GM23248 (cell line): Measurements from ENCODE around the gene GPSM1. TPM values are rescaled to one million over a fixed set of nuclear protein-coding genes. Genes with fewer than 3 reads are reported as not detected.

Experiments
- DNase-seq: peaks from one replicate; pipeline ENCODE4 v3.0.0-alpha.2; 2015
- H2AFZ ChIP-seq: fragments of 200-600 bp; sonication (generic); 2 replicates; pipeline ENCODE4 v1.6.1; 2016; ENCODE audit warnings: antibody characterized with exemption
- H3F3A ChIP-seq: fragments of 200-600 bp; sonication (generic); 2 replicates; pipeline ENCODE4 v1.6.1; 2016; ENCODE audit warnings: mild to moderate bottlenecking, antibody characterized with exemption, mixed run types; ENCODE audit not compliant: insufficient read depth
- H3K27ac ChIP-seq: fragments of 200-600 bp; sonication (generic); 2 replicates; pipeline ENCODE4 v1.5.1; 2016; ENCODE audit warnings: mild to moderate bottlenecking
- H3K27me3 ChIP-seq: fragments of 200-600 bp; sonication (generic); replicated peaks from 2 replicates; pipeline ENCODE4 v1.6.1; 2016; ENCODE audit warnings: mild to moderate bottlenecking; ENCODE audit not compliant: insufficient read depth
- H3K36me3 ChIP-seq: fragments of 200-600 bp; sonication (generic); 2 replicates; pipeline ENCODE4 v1.6.1; 2016; ENCODE audit warnings: low read depth, mild to moderate bottlenecking
- H3K4me1 ChIP-seq: fragments of 200-600 bp; sonication (generic); 2 replicates; pipeline ENCODE4 v1.6.1; 2016; ENCODE audit warnings: mild to moderate bottlenecking; ENCODE audit not compliant: insufficient read depth
- H3K4me2 ChIP-seq: fragments of 200-600 bp; sonication (generic); one replicate; pipeline ENCODE4 v1.6.1; 2016; ENCODE audit warnings: mild to moderate bottlenecking; ENCODE audit not compliant: unreplicated experiment
- H3K4me3 ChIP-seq: fragments of 200-600 bp; sonication (generic); 2 replicates; pipeline ENCODE4 v1.5.1; 2016; ENCODE audit warnings: mild to moderate bottlenecking
- H3K79me2 ChIP-seq: fragments of 200-600 bp; sonication (generic); 2 replicates; pipeline ENCODE4 v1.6.1; 2016; ENCODE audit warnings: mild to moderate bottlenecking; ENCODE audit not compliant: insufficient read depth
- H3K9ac ChIP-seq: fragments of 200-600 bp; sonication (generic); 2 replicates; pipeline ENCODE4 v1.6.1; 2016; ENCODE audit warnings: mild to moderate bottlenecking
- H3K9me2 ChIP-seq: fragments of 200-600 bp; sonication (generic); 2 replicates; pipeline ENCODE4 v1.6.1; 2016; ENCODE audit warnings: mixed run types, mild to moderate bottlenecking, moderate library complexity; ENCODE audit not compliant: insufficient read depth
- H3K9me3 ChIP-seq: fragments of 200-600 bp; sonication (generic); one replicate; pipeline ENCODE4 v1.6.1; 2017; ENCODE audit warnings: low read depth
- H4K20me1 ChIP-seq: fragments of 200-600 bp; sonication (generic); 2 replicates; pipeline ENCODE4 v1.6.0; 2016; ENCODE audit not compliant: insufficient read depth
- EZH2 ChIP-seq: fragments of 200-600 bp; sonication (generic); IDR thresholded peaks from 2 replicates; pipeline ENCODE4 v1.6.1; 2018; ENCODE audit warnings: antibody characterized with exemption, mild to moderate bottlenecking; ENCODE audit not compliant: insufficient read depth, poor library complexity, severe bottlenecking
- EZH2phosphoT487 ChIP-seq: fragments of 200-600 bp; sonication (generic); IDR thresholded peaks from 2 replicates; pipeline ENCODE4 v1.6.1; 2018; ENCODE audit warnings: antibody characterized with exemption, moderate library complexity, mild to moderate bottlenecking, low read depth; ENCODE audit not compliant: insufficient read depth
- WGBS, 2 experiments: methylation state at CpG; one replicate each; pipeline ENCODE4 v1.1.6; 2015 to 2017; ENCODE audit warnings: low lambda C conversion rate in 2 of 2, low coverage in 1 of 2; ENCODE audit errors: missing lambda C conversion rate in 2 of 2; 5-methylcytosine and 5-hydroxymethylcytosine counted together
- in situ Hi-C: fragments of 300-500 bp; cut with MboI; formaldehyde crosslinking; loops from 2 replicates; pipeline ENCODE4 v1.15.0; 2020
- polyA plus RNA-seq: library from polyadenylated mRNA; unstranded; fragments of >200 nt; fragmentation: Nextera tagmentation; extraction: Ambion mirVana; gene quantifications from 2 replicates; pipeline ENCODE4 v1.2.1, GENCODE V29; 2016
- total RNA-seq: library from RNA; depleted of rRNA; stranded (reverse); fragments of >200 nt; shearing (Covaris generic); gene quantifications from 2 replicates; pipeline ENCODE4 v1.2.3, GENCODE V29; 2014

Gene GPSM1
- total and polyA plus RNA-seq, 2 experiments from 2014 or later: 13.7 to 57.1 TPM

GRCh38 chr9:136361047-136361753 is 33.9 kb downstream of the GPSM1 start:
- Histone ChIP-seq H3K9me2 (no peaks in the 10 kb centered on the region), H3K79me2 (no peaks in the 10 kb centered on the region), H3K4me3 (no peak overlapping the region), H3K27me3 (no peaks in the 10 kb centered on the region), H4K20me1 (no peaks in the 10 kb centered on the region), H3K9me3 (no peaks in the 10 kb centered on the region), H3F3A (no peaks in the 10 kb centered on the region), H3K4me2 (peak overlapping the region; percentile 37), H3K27ac (peak overlapping the region; percentile 43), H3K36me3 (no peaks in the 10 kb centered on the region), H3K4me1 (peaks cover 25% of the 10 kb centered on the region), H3K9ac (peak overlapping the region; percentile 51), H2AFZ (no peak overlapping the region)
- TF ChIP-seq EZH2 (no peak), EZH2phosphoT487 (no peak)
- WGBS, 2 experiments: 43 to 46% methylated on average over 41 to 42 of the region's 43 CpGs
- DNase-seq: peak; percentile 55
- in situ Hi-C loops: no loop called here

DNA sequence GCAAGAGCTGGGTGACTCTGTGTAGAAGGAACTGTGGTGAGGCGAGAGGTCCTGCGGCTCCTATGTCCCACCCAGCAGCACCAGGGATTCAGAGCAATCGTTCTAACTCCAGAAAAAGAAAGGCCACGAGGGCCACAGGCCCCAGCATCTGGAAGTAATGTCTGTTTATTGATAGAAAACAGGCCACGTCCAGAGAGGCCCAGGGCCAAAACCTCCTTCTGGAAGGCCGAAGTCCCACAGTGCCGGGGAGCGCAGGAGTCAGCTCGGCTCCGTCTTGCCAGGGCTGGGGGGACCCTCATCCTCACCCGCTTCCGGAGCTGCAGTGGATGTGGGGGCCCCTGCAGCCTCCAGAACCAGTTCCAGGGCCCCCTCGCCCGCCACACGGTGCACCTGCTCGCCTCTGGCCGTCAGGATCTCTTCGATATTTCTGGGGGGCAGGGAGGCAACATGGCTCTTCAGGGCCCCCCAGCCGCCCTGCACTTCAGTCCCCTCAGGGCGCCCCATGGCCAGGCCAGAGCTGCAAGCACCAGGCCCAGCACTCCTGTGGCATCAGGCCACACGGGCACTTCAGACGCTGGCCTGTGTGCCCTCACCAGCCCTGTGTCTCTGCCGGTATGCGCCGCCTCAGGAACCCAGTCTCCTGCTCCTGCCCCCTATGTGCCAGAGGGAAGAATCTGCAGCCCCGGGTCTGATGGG is 34.6 kb downstream of the GPSM1 start:
- no peaks in the 10 kb centered on the region for H3K36me3 ChIP-seq
- no peak overlapping the region for H3K9ac ChIP-seq
- H3K27ac ChIP-seq: no peak overlapping the region
- in situ Hi-C loops: no loop called here
- no peak for TF ChIP-seq EZH2
- TF ChIP-seq EZH2phosphoT487: no peak
- no peaks in the 10 kb centered on the region for H3K9me3 ChIP-seq
- DNase-seq: no peak
- H4K20me1 ChIP-seq: no peaks in the 10 kb centered on the region
- no peak overlapping the region for H2AFZ ChIP-seq
- H3K4me2 ChIP-seq: no peak overlapping the region
- no peaks in the 10 kb centered on the region for H3K79me2 ChIP-seq
- no peaks in the 10 kb centered on the region for H3F3A ChIP-seq
- 71% methylated on average over 23 to 26 of the region's 26 CpGs for WGBS, 2 experiments
- peaks cover 25% of the 10 kb centered on the region for H3K4me1 ChIP-seq
- H3K4me3 ChIP-seq: no peak overlapping the region
- H3K27me3 ChIP-seq: no peaks in the 10 kb centered on the region
- no peaks in the 10 kb centered on the region for H3K9me2 ChIP-seq

DNA sequence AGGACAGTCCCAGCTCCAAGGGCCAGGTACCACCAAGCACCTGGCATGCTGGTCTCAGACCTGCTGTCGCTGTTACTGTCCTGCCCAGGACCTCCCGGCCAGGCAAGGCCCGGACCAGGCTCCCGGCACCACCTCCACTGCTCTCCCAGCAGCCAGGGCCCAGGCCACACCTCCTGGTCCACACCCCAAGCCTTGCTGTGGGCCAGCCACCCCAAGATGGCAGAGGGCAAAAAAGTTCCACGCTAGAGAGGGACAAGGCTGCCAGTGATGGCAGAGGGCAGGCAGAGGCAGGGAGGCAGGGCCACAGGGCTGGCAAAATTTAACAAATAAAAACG is 35.1 kb downstream of the GPSM1 start:
- in situ Hi-C loops: no loop called here
- Histone ChIP-seq H3K9me3 (no peaks in the 10 kb centered on the region), H3K4me3 (0 out of 2 replicates have a peak overlapping the region, but pooled peaks have one; percentile 54), H2AFZ (no peak overlapping the region), H3K27ac (no peak overlapping the region), H3K27me3 (no peaks in the 10 kb centered on the region), H3K36me3 (no peaks in the 10 kb centered on the region), H3K9ac (peak overlapping the region; percentile 40), H3F3A (no peaks in the 10 kb centered on the region), H3K4me2 (no peak overlapping the region), H3K9me2 (no peaks in the 10 kb centered on the region), H3K79me2 (no peaks in the 10 kb centered on the region), H3K4me1 (peaks cover 25% of the 10 kb centered on the region), H4K20me1 (no peaks in the 10 kb centered on the region)
- DNase-seq: no peak
- TF ChIP-seq EZH2: no peak
- no peak for TF ChIP-seq EZH2phosphoT487
- 66% methylated on average over 6 of the region's 6 CpGs for WGBS, 2 experiments

DNA sequence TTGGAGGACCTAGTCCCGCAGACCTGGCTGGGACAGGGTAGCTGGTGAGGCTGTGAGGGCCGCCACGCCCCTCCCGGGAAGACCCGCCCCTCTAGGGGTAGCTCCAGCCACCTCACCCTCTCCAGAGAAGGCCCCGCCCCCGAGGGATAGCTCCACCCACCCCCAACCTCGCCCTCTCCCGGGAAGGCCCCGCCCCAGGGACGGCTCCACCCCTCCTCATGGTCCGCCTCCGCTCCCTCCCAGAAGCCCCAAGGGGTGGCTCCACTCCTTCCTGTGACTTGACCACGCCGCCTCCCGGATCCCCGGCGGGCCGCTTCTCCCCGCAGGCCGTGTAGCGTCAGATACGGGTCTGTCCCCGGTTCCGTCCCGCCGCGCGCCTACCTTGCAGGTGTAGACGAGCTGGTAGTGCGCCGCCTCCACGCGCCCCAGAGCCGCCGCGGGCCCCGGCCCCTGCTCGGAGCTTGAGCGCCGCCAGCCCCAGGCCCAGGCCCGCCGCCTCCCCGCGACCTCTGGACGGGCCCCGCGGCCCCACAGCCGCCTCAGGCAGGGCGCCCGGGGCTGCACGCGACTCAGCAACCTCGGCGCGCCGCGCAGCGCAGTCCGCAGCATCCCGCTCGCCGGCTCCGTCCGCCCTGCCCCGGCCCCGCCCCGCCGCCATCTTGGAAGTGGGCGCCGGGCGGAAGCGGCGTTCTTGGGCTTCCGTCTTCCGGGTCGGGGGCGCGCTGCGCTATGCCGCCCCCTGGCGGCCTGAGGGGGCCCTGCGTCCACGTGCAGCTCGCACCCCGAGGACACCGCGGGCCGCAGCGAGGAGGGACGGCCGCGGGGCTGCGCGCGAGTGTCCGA is 36.0 kb downstream of the GPSM1 start, which contains the start of gene DNLZ:
Gene DNLZ (minus strand): TSS at position 639 of the 843 bp plus-strand sequence. CDS start 30 bp downstream, at position 609.
- Histone ChIP-seq H3K4me1 (peaks cover 25% of the 10 kb centered on the region), H3K9me3 (no peaks in the 10 kb centered on the region), H3K27me3 (no peaks in the 10 kb centered on the region), H3K4me2 (peak within 1 kb of the TSS; percentile 70), H3K9me2 (no peaks in the 10 kb centered on the region), H3K9ac (peak within 1 kb of the TSS; percentile 89), H3K27ac (peak within 1 kb of the TSS; percentile 66), H3K79me2 (no peaks in the 10 kb centered on the region), H3F3A (no peaks in the 10 kb centered on the region), H3K36me3 (no peaks in the 10 kb centered on the region), H2AFZ (peak within 1 kb of the TSS; percentile 70; the same call in 1 of the 2 replicates), H4K20me1 (no peaks in the 10 kb centered on the region), H3K4me3 (peak within 1 kb of the TSS; percentile 84)
- peak; percentile 98 for DNase-seq
- 1% methylated on average over 43 to 97 of the region's 97 CpGs for WGBS, 2 experiments
- TF ChIP-seq EZH2phosphoT487: no peak
- TF ChIP-seq EZH2: no peak
- in situ Hi-C loops: no loop called here
